GM12878 (cell line): ENCODE data around the gene BEX3. TPM values are rescaled to one million over a fixed set of nuclear protein-coding genes. Genes with fewer than 3 reads are reported as not detected.

Experiments
- ATAC-seq: fragments of 200-7000 bp; cut with Tn5 transposase; 3 replicates; pipeline ENCODE4 v1.9.1; 2020; ENCODE audit warnings: mild to moderate bottlenecking, moderate library complexity
- BruUV-seq: library from RNA; stranded (reverse); fragments of 400-500 nt; replicated peaks from 2 replicates; lab custom pipeline; 2021; lab: Mats Ljungman, UMichigan
- CTCF ChIA-PET: fragments of 300-600 bp; sonication (Branson Sonifier 250); formaldehyde crosslinking; extraction: SDS; loops from one replicate; lab custom pipeline; 2021; ENCODE audit warnings: inconsistent platforms; lab: Yijun Ruan, JAX
- POLR2A ChIA-PET: fragments of 350-600 bp; formaldehyde crosslinking; extraction: SDS; loops from one replicate; lab custom pipeline; 2021; ENCODE audit warnings: inconsistent platforms; lab: Charles Lee
- RAD21 ChIA-PET: fragments of 300-600 bp; sonication (Branson Sonifier 250); formaldehyde crosslinking; loops from one replicate; lab custom pipeline; 2023; ENCODE audit warnings: antibody characterized with exemption; ENCODE audit not compliant: unreplicated experiment; lab: Charles Lee
- SMC1A ChIA-PET: fragments of 300-600 bp; sonication (Branson Sonifier 250); formaldehyde crosslinking; loops from one replicate; lab custom pipeline; 2023; ENCODE audit not compliant: unreplicated experiment, uncharacterized antibody; lab: Charles Lee
- DNase-seq: peaks from one replicate; pipeline ENCODE4 v3.0.0-alpha.2; 2011; ENCODE audit warnings: low read depth, low spot score
- FAIRE-seq: peaks from 3 replicates; lab custom pipeline; 2011; peaks lifted over from hg19 to GRCh38; lab: Jason Lieb, UNC
- H2AFZ ChIP-seq: 2 replicates; pipeline ENCODE4 v1.6.0; 2011; ENCODE audit warnings: low read depth, low read length, control low read depth; ENCODE audit not compliant: control insufficient read depth
- H3K27ac ChIP-seq: 2 replicates; pipeline ENCODE4 v1.5.1; 2011; ENCODE audit warnings: control low read depth; ENCODE audit not compliant: control insufficient read depth, insufficient read depth
- H3K27me3 ChIP-seq, 2 experiments: replicated peaks in 1 of 2; 2 replicates each; pipeline versions ENCODE4 v1.6.0 to v1.6.1; 2011; ENCODE audit warnings: low read length in 1 of 2; ENCODE audit not compliant: control insufficient read depth in 2 of 2, insufficient read depth in 2 of 2
- H3K36me3 ChIP-seq, 2 experiments: 2 replicates each; pipeline ENCODE4 v1.5.1; 2011; ENCODE audit warnings: low read length in 1 of 2; ENCODE audit not compliant: control insufficient read depth in 2 of 2, insufficient read depth in 2 of 2
- H3K4me1 ChIP-seq: 2 replicates; pipeline ENCODE4 v1.6.1; 2011; ENCODE audit warnings: mild to moderate bottlenecking, low read length, moderate library complexity, mixed read lengths; ENCODE audit not compliant: control insufficient read depth, insufficient read depth
- H3K4me2 ChIP-seq: 2 replicates; pipeline ENCODE4 v1.6.0; 2011; ENCODE audit warnings: control low read depth; ENCODE audit not compliant: control insufficient read depth, insufficient read depth
- H3K4me3 ChIP-seq: fragments of 200-600 bp; sonication (generic); 2 replicates; pipeline ENCODE4 v1.5.1; 2016
- H3K79me2 ChIP-seq: 2 replicates; pipeline ENCODE4 v1.6.0; 2011; ENCODE audit warnings: low read length; ENCODE audit not compliant: control insufficient read depth, insufficient read depth
- H3K9ac ChIP-seq: 2 replicates; pipeline ENCODE4 v1.8.0; 2011; ENCODE audit warnings: low read length, control low read depth, mixed read lengths; ENCODE audit not compliant: control insufficient read depth, insufficient read depth
- H3K9me3 ChIP-seq: replicated peaks from 3 replicates; pipeline ENCODE4 v1.5.1; 2011; ENCODE audit warnings: mild to moderate bottlenecking, low read length; ENCODE audit not compliant: control insufficient read depth, insufficient read depth
- H4K20me1 ChIP-seq: 2 replicates; pipeline ENCODE4 v1.6.0; 2011; ENCODE audit not compliant: control insufficient read depth, insufficient read depth
- ATF7 ChIP-seq: fragments of 450-650 bp; IDR thresholded peaks from 2 replicates; pipeline ENCODE4 v1.6.1; 2016; ENCODE audit warnings: low read depth, mild to moderate bottlenecking
- BMI1 ChIP-seq: fragments of 450-650 bp; IDR thresholded peaks from 2 replicates; pipeline ENCODE4 v1.6.1; 2016; ENCODE audit warnings: mild to moderate bottlenecking, moderate library complexity, borderline replicate concordance
- CBX3 ChIP-seq: fragments of 200-600 bp; sonication (generic); IDR thresholded peaks from 2 replicates; pipeline ENCODE4 v1.6.1; 2016; ENCODE audit warnings: low read depth, borderline replicate concordance
- CREB1 ChIP-seq: IDR thresholded peaks from 2 replicates; pipeline ENCODE4 v1.6.1; 2012; ENCODE audit warnings: low read depth, mild to moderate bottlenecking, inconsistent platforms
- CREM ChIP-seq: IDR thresholded peaks from 2 replicates; pipeline ENCODE4 v1.6.1; 2014; ENCODE audit warnings: antibody characterized with exemption, low read depth
- EED ChIP-seq: sonication (generic); IDR thresholded peaks from 2 replicates; pipeline ENCODE4 v1.6.1; 2016; ENCODE audit warnings: antibody characterized with exemption, low read depth
- ETV6 ChIP-seq, 2 experiments: fragments of 450-650 bp in 1 of 2; IDR thresholded peaks in 1 of 2; conservative IDR thresholded peaks in 1 of 2; 2 replicates each; pipeline ENCODE4 v1.6.1; 2014; ENCODE audit warnings: antibody characterized with exemption in 1 of 2, borderline replicate concordance in 1 of 2, low read depth in 1 of 2, mild to moderate bottlenecking in 1 of 2, moderate library complexity in 1 of 2
- HCFC1 ChIP-seq: fragments of 150-350 bp; IDR thresholded peaks from 2 replicates; pipeline ENCODE4 v1.6.1; 2014; ENCODE audit warnings: low read length
- NR2F1 ChIP-seq: fragments of 450-650 bp; conservative IDR thresholded peaks from 2 replicates; pipeline ENCODE4 v1.6.1; 2017; ENCODE audit warnings: mild to moderate bottlenecking
- POLR2A ChIP-seq: IDR thresholded peaks from 2 replicates; pipeline ENCODE4 v1.6.1; 2011; ENCODE audit warnings: low read depth, mild to moderate bottlenecking, low read length
- RB1 ChIP-seq: fragments of 450-650 bp; formaldehyde crosslinking; IDR thresholded peaks from 2 replicates; pipeline ENCODE4 v1.6.1; 2017; ENCODE audit warnings: mild to moderate bottlenecking, borderline replicate concordance
- RFX5 ChIP-seq: IDR thresholded peaks from 2 replicates; pipeline ENCODE4 v1.6.1; 2011; ENCODE audit warnings: low read depth, low read length, improper control_type of control experiment
- SRF ChIP-seq, 2 experiments: IDR thresholded peaks; 2 replicates each; pipeline ENCODE4 v1.6.1; 2011; ENCODE audit warnings: low read depth in 2 of 2, low read length in 2 of 2, mild to moderate bottlenecking in 1 of 2, moderate library complexity in 1 of 2
- SUZ12 ChIP-seq: fragments of 200-600 bp; sonication (generic); IDR thresholded peaks from one replicate; pipeline ENCODE4 v1.6.1; 2018; ENCODE audit warnings: antibody characterized with exemption, mild to moderate bottlenecking; ENCODE audit not compliant: unreplicated experiment
- TARDBP ChIP-seq: IDR thresholded peaks from 2 replicates; pipeline ENCODE4 v1.6.1; 2016; ENCODE audit warnings: borderline replicate concordance
- TCF12 ChIP-seq: IDR thresholded peaks from 2 replicates; pipeline ENCODE4 v1.6.1; 2011; ENCODE audit warnings: low read depth, mild to moderate bottlenecking, low read length
- ZBTB33 ChIP-seq: fragments of 450-650 bp; IDR thresholded peaks from 2 replicates; pipeline ENCODE4 v1.6.1; 2017; ENCODE audit warnings: mild to moderate bottlenecking
- ZSCAN29 ChIP-seq: fragments of 450-650 bp; IDR thresholded peaks from 2 replicates; pipeline ENCODE4 v1.6.1; 2017; ENCODE audit warnings: mild to moderate bottlenecking, moderate library complexity
- WGBS: methylation state at CpG from one replicate; pipeline ENCODE4 v1.1.6; 2016; ENCODE audit warnings: low lambda C conversion rate; ENCODE audit not compliant: insufficient replicate concordance, insufficient coverage; ENCODE audit errors: missing lambda C conversion rate; 5-methylcytosine and 5-hydroxymethylcytosine counted together
- in situ Hi-C: fragments of 300-500 bp; cut with MboI; formaldehyde crosslinking; loops from 9 replicates; pipeline ENCODE4 v1.14.3; 2018; ENCODE audit warnings: mixed read lengths
- intact Hi-C: fragments of 100-400 bp; cut with micrococcal nuclease; formaldehyde crosslinking; loops from one replicate; pipeline ENCODE4 v1.14.2; 2022; ENCODE audit not compliant: unreplicated experiment
- polyA plus RNA-seq, 11 experiments: library from polyadenylated mRNA; depleted of rRNA in 4 of 11; unstranded in 6 of 11; stranded (reverse) in 5 of 11; fragments of >200 nt; fragmentation: Nextera tagmentation in 4 of 11; fragmentation: Illumina TruSeq in 1 of 11; extraction: Ambion mirVana in 4 of 11; extraction: Trizol in 1 of 11; gene quantifications; 1 replicate in 1 of 11; 2 replicates in 10 of 11; pipeline versions ENCODE4 v1.2.1 to v1.2.3, GENCODE V29; 2011 to 2016; ENCODE audit warnings: inconsistent platforms in 2 of 11, missing spikeins in 2 of 11, low read depth in 1 of 11
- total RNA-seq, 4 experiments: library from RNA; depleted of rRNA in 3 of 4; stranded (reverse); fragments of >200 nt in 3 of 4; fragmentation: Illumina TruSeq in 1 of 4; extraction: Trizol in 1 of 4; gene quantifications; 2 replicates each; pipeline versions ENCODE4 v1.2.1 to v1.2.3, GENCODE V29; 2013 to 2021

Gene BEX3
- total and polyA plus RNA-seq, 10 of the 15 experiments (the other 5 are each of a cell fraction or from before 2014, with no cell fraction given) = 1.3 to 1.5 TPM; not detected in 8

- intact Hi-C loops = no loop called here
- H3K27me3 ChIP-seq = no peaks in the 10 kb centered on the region
- no peak overlapping the region for H3K4me2 ChIP-seq
- TF ChIP-seq HCFC1 = no peak
- TF ChIP-seq CBX3 = no peak
- TF ChIP-seq, all 136 proteins: peak for 0
- no peak overlapping the region for H3K4me3 ChIP-seq
- H3K9ac ChIP-seq = no peak overlapping the region
- FAIRE-seq = no peak
- no peaks in the 10 kb centered on the region for H3K9me3 ChIP-seq
- RAD21 ChIA-PET = no interaction called here
- no peaks in the 10 kb centered on the region for H3K36me3 ChIP-seq
- H3K79me2 ChIP-seq = no peaks in the 10 kb centered on the region
- BruUV-seq = no TSS peak
- H2AFZ ChIP-seq = no peak overlapping the region
- POLR2A ChIA-PET = no interaction called here
- WGBS = 0% methylated on average over 1 of the region's 1 CpG
- no peaks in the 10 kb centered on the region for H4K20me1 ChIP-seq
- no peak for ATAC-seq
- H3K27ac ChIP-seq = no peak overlapping the region
- no peaks in the 10 kb centered on the region for H3K4me1 ChIP-seq
- DNase-seq = no peak
- in situ Hi-C loops = no loop called here
- SMC1A ChIA-PET = no interaction called here
- CTCF ChIA-PET = no interaction called here
These were observed 24.6 kb downstream of the BEX3 start for GRCh38 chrX:103400931-103401330.

DNA sequence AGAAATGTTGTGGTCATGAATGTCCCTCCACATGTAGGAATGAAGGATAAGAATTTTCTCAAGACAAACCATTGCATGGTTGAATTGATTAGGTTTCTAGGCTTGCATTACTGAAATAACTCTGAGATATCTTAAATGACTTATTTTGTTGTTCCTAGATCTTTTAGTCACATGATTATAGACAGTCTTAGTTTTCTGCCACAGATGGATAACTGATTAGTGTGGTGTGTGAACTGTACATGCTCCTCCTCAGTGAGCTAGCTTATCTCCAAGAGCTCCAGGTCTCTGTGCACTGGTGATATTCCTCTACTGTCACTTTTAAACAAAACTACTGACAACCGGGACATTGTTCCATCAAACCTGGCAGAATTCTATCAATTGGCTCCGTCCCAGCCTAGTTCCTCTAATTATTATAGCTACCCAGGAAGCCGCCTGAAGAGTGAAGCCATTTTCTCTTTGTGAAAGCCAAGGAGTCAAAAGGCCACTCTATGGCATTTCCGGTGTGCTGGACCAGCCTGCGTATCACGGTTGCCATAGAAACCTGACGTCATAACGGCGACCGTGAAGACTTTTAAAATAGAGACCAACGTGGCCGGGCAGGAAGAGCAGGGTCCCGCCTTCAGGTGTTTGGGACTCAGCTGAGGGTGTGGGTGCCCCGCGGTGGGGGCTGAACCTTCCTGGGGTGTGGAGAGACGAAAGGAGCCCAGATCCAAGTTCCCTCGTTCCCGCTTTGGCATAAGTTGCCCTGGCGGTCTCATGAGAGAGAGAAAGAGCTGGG is 28.1 kb downstream of the BEX3 start:
- Histone ChIP-seq H3K4me1 (no peaks in the 10 kb centered on the region), H3K27ac (no peak overlapping the region), H3K79me2 (no peaks in the 10 kb centered on the region), H3K9ac (peak overlapping the region; percentile 53; the same call in 1 of the 2 replicates), H3K36me3 (no peaks in the 10 kb centered on the region), H3K4me3 (peak overlapping the region; percentile 62; the same call in 1 of the 2 replicates), H3K4me2 (peak overlapping the region; percentile 41), H4K20me1 (no peaks in the 10 kb centered on the region), H3K9me3 (no peaks in the 10 kb centered on the region), H2AFZ (peak overlapping the region; percentile 79), H3K27me3 (no peaks in the 10 kb centered on the region)
- peak; percentile 33 for DNase-seq
- intact Hi-C loops (no loop called here), in situ Hi-C loops (no loop called here)
- POLR2A ChIA-PET = no interaction called here
- peak; percentile 94 for ATAC-seq
- RAD21 ChIA-PET = no interaction called here
- SMC1A ChIA-PET = interaction anchor here (0.7 kb wide), 1 partner anchor 324 kb away, joined by 3 read pairs; no protein-coding TSS in a partner anchor
- TF ChIP-seq TARDBP (no peak), CREB1 (peak; percentile 90), TCF12 (no peak), NR2F1 (peak; percentile 76), ZSCAN29 (no peak), CREM (peak; percentile 93), ATF7 (peak; percentile 87), SUZ12 (no peak), ETV6 (conservative IDR thresholded peaks at IDR 0.05 in 1 of 2, IDR thresholded peaks at IDR 0.05 in 1 of 2; ENCODE audit: borderline replicate concordance in 1 of 2, low read depth in 1 of 2) (no peak), ZBTB33 (no peak), EED (no peak), RFX5 (no peak), POLR2A (peak; percentile 26; the same call in 1 of the 2 replicates), SRF (IDR thresholded peaks at IDR 0.05; ENCODE audit: low read depth in 2 of 2, low read length in 2 of 2) (0 out of 4 replicates have a peak, but pooled peaks of 1 of the 2 experiments have one; percentile 56), BMI1 (peak; percentile 92), RB1 (no peak)
- FAIRE-seq = no peak
- no TSS peak for BruUV-seq
- CTCF ChIA-PET = interaction anchor here (1.6 kb wide), 1 partner anchor 8 kb away, joined by 4 read pairs; no protein-coding TSS in a partner anchor
- WGBS = 21% methylated on average over 19 of the region's 19 CpGs
